AG10803 (cell line): ENCODE measurements around the gene RNF224.

Source experiments
- DNase-seq: peaks from one replicate; pipeline ENCODE4 v3.0.0; 2010; ENCODE audit warnings: low read depth
- H3K4me3 ChIP-seq: 2 replicates; pipeline ENCODE4 v1.5.1; 2011; ENCODE audit warnings: mild to moderate bottlenecking, low read length, control low read depth
- TF ChIP-seq, protein P1 (sequence below): conservative IDR thresholded peaks from 2 replicates; pipeline ENCODE4 v1.5.1; 2011; ENCODE audit warnings: mild to moderate bottlenecking, low read length, control low read depth, inconsistent platforms

The RNF224 gene

DNA sequence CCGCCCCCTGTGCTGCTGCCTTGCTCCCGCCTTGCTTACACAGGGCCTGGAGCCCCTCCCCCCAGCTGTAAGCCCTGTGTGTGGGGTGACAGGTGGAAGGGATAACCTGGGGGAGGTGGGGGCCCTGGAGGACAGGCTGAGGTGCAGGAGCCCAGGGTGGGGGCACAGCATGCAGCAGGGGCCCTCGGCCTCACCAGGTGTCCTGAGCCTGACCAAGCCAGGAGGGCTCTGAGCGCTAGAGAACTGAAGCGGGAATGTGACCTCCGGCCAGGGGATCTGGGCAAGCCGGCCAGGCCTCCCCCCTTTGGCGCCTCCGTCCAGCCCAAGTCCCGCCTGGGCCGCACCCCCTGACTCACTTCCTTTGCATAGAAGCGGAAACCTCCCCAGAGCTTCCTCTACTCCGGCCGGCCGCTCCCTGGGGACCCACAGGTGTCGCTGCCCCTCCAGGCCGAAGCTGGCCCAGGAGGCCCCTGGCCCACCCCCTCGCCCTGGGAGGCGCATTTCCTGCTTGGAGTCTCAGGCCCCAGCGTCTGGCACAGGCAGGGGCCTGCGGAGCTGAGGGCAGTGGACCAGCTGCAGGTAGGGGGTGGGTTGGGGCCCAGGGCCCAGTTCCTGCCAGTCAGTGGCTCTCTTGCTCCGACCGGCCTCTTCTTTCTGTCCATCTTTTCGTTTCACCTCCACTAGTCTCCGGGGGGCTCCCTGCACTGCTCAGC lies 50.2 kb downstream of the RNF224 start, which contains the start of gene TOR4A:
TOR4A (plus strand) TSS at position 398 of the 713 bp plus-strand sequence. CDS start 964 bp downstream, outside the sequence.
- H3K4me3 ChIP-seq, result peak within 1 kb of the TSS; percentile 73
- TF ChIP-seq, protein P1, sequence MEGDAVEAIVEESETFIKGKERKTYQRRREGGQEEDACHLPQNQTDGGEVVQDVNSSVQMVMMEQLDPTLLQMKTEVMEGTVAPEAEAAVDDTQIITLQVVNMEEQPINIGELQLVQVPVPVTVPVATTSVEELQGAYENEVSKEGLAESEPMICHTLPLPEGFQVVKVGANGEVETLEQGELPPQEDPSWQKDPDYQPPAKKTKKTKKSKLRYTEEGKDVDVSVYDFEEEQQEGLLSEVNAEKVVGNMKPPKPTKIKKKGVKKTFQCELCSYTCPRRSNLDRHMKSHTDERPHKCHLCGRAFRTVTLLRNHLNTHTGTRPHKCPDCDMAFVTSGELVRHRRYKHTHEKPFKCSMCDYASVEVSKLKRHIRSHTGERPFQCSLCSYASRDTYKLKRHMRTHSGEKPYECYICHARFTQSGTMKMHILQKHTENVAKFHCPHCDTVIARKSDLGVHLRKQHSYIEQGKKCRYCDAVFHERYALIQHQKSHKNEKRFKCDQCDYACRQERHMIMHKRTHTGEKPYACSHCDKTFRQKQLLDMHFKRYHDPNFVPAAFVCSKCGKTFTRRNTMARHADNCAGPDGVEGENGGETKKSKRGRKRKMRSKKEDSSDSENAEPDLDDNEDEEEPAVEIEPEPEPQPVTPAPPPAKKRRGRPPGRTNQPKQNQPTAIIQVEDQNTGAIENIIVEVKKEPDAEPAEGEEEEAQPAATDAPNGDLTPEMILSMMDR, result no peak
- DNase-seq, result peak; percentile 73

DNA sequence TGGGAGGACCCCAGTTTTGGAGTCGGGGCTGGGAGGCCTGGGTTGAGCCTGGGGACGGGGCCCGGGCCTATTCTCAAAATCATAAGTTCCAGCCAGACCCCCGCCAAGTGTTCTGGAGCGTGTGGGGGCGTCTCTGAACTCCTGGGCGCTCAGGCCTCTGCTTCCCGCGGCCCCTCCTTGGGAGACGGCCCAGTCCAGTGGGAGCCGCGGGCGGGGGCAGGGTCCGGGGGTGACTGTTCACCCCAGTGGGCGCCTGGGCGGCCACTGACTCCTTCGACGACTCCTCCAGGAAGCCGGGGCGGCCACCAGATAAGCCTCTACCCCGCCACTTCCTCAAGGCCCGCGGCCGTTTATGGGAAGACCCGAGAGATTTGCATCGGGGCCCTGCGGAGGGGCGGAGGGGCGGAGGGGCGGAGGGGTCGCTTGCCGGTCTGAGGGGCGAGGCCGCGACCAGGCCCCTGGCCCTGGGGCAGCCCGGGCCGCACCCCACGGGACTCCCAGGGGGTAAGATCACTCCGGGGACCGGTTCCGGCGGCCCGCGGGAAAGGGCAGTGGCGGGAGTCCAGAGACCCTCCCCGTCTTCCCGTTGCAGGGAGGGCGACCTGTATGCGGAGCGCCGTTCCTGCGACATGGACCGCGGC lies 50.9 kb downstream of the RNF224 start:
- TF ChIP-seq, protein P1, result no peak
- no peak for DNase-seq
- peak overlapping the region; percentile 73 for H3K4me3 ChIP-seq
